NCI-H510A treated with DMSO at 0.1 percent for 48 hours (cell line): ENCODE results near the gene AGAP3.

Experiments
- DNase-seq: peaks from one replicate; lab custom pipeline; 2025; lab: John Stamatoyannopoulos, UW

Gene AGAP3

DNA sequence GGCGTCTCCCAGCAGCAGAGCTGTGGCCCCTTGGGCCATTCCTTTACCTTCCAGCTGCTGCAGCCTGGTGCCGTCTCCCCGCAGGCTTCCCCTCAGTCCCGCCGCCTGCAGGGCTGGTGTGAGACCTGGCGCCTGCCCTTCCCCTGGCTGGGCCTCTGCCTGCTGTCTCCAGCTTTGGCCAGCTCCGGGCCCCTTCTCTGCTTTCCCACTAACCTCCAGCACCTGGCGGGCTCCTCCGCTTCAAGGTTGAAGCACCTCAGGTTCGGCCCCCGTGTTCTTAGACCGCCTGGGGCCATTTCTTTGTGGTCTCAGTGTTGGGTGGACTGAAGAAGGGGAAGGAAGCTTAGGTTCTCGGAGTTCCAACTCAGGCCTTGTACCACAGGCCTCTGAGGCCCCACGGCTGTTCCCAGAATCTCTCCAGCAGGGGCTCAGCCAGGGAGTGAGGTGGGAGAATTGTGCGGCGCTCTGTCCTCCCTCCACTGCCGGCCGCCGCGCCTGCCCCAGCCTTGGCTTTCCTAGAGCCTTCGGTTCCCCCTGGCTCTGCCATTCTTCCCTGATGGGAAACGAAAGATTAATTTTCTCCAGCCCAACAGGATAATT lies 50.9 kb downstream of the AGAP3 start:
- no peak for DNase-seq

DNA sequence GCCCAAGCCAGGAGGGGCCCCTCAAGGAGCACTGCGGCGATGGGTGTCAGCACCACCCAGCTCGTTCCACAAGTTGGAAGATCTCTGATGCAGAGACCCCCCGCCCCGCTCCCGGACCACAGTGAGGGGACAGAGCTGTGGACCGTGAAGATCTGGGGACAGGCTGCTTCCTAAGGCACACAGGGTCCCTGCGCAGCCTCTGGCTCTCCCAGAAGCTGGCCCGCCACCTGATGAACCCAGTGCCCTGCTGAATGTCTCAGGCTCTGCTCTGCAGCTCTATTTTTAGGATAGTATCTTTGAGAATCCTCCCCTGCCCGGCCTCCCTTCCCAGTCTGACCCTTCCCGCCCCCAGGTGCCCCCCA lies 51.5 kb downstream of the AGAP3 start:
- DNase-seq: no peak

DNA sequence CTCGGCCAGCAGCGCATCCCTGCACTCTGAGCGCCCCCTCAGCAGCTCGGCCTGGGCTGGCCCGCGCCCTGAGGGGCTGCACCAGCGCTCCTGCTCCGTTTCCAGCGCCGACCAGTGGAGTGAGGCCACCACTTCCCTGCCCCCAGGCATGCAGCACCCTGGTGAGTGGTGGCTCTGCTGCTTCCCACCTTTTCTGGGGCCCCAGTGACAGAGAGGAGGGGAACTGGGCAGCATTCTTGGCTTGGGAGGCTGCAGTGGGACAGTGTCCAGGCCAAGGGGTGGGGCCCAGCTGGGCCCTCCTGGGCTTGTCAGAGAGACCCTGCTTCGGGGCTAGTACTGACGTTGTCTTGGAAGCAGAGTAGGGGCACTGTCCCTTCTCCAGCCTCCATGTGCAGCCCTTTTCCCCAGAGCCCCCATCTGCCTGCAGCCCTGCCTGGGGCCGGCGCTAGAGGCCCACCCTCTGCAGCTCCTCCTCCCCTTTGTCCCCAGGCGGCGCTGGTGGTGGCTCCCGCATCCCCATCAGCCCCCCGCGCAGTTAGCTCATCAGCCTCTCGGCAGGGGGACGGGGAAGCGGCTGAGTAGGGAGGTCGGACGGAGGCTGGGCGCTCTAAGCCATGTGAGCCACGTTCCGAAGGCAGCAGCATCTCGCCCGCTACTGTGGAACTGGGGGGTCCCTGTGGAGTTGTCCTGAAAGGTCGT lies 52.0 kb downstream of the AGAP3 start:
- no peak for DNase-seq

DNA sequence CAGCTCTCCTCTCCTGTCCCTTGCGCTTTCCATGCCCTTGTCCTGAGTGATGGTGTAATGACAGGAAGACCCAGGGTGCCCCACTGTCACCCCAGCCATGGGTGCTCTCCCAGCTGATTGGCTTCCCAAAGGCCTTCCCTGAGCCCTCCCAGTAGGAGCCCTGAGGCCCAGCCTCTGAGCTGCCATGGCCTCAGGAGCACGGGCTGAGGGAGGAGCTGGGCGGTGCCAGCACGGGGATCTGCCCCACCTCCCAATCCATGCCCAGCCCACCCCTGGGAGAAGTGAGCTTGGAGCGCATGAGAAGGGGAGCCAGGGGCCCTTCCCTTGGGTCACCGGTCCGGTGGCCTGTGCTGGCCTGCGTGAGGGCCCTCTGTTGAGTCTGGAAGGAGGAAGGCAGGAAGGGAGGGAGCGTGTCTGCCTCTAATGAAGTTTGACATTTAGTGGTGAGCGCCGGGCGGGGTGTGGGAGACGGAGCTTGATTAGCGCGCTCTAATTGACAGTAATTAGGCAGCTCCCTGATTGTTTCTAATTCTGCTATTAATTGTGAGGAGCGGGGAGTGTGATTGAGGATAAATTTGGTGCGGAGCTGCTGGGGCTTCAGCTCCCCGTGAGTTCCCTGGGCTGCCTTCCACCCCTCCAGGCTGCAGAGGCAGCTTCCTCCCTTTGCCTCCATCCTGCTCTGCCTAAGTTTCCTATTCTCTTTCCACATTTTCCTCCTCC lies 53.0 kb downstream of the AGAP3 start:
- DNase-seq: no peak

DNA sequence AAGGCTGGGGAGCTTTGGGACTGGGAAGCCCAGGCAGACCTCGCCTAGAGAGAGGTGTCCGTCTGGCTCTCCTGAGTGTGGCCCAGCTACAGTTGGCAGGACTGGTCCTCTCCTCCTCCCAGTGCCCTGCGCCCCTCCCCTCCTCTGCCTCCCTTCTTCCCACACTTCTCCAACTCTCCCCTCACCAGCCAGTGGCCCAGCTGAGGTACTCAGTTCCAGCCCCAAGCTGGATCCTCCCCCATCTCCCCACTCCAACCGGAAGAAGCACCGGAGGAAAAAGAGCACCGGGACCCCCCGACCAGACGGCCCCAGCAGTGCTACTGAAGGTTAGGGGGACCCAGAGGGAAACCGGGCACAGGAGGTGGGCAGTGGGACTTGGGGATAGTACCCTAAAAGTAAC lies 53.5 kb downstream of the AGAP3 start:
- DNase-seq: no peak

DNA sequence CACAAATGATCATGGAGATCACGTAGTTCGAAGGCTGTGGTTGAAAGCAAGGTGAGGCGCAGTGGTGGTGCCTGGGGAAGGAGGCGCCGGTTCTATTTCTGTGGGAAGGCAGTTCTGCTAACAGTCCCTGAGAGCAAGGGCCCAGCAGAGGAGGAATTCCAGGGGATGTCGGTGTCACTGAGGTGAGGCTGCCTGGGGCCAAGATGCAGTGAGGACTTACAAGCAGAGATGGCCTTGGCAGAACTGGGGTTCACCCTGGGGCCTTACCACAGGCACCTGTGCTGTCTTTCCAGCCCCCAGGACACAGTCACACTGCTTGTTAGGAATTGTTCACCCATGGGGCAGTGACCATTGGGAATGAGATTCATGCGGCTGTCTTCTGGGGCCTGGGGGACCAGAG lies 54.6 kb downstream of the AGAP3 start:
- no peak for DNase-seq

DNA sequence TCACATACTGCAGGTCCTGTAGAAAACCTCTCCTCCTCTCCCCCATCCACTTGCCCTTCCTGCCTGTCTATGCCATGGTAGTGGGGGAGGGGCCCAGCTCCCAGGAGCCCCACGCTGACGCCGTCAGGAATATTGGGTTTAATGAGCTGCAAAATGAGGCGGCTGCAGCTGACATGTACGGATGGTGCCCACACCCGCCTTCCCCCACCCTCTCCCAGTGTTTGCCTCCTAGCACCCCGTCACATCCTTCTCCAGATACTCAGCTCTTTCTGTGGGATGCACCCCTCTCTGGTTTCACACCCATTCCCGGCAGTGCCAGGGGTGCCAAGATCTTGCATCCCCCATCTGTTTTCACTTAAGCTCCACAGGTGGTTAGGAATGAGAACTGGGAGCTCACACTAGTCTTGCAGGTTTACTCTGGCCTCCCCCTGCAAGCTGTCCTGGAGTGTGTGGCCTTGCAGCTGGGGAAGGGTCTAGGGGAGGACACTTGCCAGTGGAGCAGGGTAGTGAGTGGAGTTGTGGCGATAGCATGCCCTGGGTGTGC lies 55.1 kb downstream of the AGAP3 start:
- DNase-seq: no peak

DNA sequence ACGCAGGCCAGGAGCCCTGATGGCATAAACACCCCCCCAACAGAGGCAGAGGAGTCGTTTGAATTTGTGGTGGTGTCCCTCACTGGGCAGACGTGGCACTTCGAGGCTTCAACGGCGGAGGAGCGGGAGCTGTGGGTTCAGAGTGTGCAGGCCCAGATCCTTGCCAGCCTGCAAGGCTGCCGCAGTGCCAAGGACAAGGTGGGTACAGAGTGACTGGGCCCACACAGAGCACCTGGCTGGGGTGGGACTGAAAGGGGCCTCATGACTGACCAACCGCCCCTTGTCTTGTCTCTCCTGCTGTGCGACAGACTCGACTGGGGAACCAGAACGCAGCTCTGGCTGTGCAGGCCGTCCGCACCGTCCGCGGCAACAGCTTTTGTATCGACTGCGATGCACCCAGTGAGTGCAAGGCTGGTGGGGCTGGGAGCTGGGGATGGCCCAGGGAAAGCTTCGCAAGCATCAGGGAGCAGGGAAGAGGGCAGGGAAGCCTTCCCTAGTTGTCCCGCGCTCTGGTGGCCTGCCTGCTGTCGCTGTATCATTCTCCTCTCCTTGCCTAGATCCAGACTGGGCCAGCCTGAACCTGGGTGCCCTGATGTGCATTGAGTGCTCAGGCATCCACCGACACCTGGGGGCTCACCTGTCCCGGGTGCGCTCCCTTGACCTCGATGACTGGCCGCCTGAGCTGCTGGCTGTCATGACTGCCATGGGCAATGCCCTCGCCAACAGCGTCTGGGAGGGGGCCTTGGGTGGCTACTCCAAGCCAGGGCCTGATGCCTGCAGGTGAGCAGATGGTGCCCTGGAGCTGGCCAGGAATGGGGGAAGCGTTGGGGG lies 55.8 kb downstream of the AGAP3 start:
- DNase-seq: no peak

DNA sequence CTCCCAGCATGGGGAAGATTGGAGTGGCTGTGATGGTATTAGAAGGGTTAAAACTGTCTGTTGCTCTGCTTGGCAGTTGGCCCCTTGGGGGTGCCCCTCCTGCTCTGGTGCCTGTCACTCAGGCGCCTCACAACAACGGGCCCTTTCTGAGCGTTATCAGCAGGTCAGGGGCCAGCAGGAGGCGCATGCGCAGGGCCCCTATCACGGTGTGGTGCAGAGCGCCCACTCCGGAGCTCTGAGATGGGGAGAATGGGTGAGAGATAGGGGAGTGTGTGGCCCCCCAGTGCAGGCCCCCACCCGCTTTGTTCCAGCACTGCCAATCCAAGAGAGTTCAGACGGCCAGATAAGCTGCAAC lies 56.4 kb downstream of the AGAP3 start:
- no peak for DNase-seq

DNA sequence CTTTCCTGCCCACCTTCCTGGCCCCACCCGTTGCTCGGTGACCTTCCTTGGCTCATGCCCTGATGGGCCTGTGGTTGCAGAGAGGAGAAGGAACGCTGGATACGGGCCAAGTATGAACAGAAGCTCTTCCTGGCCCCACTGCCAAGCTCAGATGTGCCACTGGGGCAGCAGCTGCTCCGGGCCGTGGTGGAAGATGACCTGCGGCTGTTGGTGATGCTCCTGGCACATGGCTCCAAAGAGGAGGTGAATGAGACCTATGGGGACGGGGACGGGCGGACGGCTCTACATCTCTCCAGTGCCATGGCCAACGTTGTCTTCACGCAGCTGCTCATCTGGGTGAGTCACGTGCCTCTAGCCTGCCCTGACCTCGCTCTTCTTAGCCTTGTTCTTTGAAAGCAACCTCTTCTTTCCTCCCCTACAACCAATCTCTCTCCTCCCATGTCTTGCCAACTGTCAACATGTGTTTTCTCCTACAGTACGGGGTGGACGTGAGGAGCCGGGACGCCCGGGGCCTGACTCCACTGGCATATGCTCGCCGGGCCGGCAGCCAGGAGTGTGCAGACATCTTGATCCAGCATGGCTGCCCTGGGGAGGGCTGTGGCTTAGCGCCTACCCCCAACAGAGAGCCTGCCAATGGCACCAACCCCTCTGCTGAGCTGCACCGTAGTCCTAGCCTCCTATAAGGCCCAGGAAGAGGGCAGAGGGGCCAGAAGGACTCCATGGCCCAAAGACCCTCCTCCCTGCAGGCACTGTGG lies 57.2 kb downstream of the AGAP3 start:
- no peak for DNase-seq

DNA sequence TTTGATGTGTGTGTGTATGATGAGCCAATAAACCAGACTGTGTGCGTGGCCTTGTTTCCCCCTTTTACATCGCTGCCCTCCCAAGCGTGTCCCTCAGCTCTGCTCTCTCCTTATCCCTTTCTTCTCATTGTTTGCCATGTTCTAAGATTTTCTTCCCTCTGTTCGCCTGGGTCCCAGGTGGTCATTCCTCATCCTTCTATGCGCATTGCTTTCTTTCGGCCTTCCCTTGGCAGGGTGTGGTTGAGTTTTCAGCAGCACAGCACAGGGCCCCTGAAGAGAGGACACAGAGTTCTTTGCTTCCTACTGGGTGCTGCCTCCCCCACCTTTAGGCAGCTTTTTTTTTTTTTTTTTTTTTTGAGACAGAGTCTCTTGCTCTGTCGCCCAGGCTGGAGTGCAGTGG lies 58.1 kb downstream of the AGAP3 start:
- DNase-seq: no peak

DNA sequence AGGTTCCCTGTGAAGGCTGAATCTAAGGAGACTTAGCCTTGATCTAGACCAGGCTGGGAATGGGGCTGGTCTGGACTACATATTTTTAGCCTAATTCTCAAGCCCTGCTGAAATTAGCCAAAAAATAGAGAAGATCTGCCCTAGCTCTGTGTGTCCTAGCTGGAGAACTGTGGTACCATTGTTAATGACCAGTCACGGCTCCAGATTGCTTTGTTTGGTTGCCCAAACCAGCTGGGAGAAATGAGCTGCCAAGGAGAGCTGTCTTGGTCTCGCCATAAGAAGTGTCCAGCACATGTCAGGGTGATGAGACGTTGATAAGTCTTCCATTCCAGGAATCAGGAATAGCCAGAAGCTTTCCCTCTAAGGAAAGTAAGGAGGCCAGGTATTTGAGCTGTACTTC lies 60.5 kb downstream of the AGAP3 start:
- DNase-seq: no peak

DNA sequence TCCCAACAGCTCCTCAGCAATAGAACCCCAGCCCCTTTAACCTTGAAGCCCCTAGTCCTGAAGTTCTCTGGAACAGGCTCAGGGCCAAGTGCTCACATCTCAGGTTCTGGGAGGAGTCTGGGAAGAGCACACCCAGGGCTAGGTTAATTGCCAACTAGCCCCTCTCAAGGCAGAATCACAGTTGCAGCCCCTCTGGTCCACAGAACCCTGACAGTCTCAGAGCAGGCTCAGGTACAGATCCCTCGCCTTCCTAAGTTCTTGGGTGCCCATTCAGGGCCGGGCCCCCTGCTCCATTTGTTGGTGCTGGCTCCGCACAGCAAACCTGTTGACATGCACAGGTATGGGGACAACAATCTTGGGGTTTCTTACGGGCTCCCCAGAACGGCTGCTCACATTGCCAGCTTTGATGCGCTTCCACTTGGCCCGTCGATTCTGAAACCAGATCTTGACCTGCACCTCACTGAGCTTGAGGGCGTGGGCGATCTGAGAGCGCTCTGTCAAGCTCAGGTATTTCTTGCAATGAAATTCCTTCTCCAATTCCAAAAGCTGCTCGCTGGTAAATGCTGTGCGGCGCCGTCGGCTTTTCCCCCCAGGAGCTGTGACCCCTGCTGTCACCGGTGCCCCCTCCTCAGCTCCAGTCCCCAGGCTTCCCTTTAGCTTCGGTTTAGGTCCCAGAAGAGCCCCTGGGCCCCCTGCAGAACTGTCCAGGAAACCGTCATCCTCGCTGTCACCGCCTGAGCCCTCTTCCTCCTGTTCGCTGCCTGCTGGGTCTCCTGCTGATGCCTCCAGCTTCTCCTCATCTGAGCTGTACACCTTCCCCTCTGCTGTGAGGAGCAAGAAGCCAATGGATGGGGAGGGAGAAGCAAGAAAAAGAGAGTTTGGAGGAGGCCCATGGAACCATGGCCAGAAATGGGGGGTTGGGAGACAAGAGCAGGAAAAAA lies 62.3 kb downstream of the AGAP3 start:
- DNase-seq: no peak

DNA sequence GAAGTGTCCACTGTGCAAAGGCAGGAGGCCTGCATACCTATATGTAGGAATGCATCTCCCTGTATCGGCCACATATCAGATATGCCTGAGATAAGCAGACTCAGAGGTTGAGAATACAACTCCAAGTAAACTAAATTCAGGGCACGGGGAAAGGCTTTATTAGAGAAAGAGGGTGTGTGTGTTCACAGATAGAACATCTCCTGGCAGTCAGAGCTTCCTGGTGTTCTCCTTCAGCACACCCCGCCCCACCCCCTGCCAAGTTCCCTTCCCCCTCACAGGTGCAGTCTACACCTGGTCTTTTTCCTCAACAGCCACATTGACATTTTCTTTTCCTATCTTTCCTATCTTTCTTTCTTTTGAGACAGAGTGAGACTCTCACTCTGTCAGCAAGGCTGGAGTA lies 64.1 kb downstream of the AGAP3 start:
- no peak for DNase-seq

DNA sequence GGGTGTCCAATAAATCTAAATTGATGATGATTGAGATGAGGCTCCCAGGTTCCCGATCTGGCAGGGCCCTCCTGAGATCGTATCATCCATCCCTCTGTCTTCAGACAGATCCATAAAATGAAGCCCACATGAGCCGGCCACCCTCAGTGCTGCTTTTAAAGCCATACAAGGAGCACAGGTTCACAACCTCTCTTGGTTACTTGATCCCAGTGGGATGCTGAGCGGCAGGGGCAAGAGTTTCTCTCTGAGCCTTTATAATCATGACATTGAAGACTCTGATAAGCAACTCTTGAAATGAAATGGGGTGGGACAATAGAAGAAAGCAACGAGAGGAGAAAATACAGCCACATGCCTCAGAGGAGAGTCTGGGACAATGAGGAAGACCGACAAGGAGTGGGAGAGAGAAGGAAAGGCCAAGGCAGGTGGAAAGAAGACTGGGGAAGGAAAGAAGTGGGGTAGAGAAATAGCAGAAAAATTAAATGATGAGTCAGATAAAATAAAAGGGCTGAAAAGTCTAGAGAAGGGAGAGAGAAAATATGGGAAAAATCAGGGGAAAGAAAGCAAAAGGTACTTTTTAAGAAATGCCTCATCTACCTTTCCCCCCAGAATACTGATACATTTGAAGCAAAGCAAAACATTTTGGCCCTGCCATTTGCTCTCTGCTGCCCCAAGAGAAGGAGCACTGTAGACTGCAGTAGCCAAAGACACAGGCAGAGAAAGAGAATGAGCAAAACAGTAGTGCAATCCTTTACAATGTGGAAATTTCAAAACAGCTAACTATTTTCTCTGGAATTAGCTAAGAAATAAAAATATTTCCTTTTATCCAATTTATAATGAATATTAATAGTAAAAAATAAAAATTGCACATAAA lies 66.6 kb downstream of the AGAP3 start:
- DNase-seq: no peak

DNA sequence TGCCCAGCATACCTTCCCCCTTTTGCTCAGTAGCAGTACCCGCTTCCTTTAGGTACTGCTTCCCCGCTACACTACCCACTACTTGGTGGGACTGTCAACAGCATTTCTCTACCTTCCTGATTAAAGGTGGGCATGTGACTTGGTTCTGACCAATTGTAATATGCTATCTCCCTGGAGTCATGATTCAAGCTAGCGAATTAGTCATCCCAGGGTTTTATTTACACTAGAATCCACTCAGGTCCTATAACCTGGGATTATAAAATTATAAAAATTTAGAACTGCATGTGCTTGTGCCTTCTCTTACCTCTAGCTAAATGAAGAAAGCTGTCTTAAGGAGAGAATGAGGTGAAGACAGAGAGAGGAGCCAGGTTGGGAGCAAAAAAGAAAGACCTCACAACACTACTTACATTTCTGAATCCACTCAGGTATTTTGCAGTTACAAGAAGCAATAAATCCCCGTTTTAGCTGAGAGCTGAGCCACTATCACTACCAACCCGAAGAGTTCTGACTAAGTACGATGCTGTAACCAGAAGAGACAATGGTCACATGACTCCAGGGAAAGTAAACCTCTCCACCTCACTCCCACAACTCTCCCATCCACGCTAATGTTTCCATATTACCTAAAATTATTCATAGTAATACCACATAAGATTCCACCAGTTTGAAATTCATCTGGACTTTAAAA lies 71.5 kb downstream of the AGAP3 start:
- no peak for DNase-seq

DNA sequence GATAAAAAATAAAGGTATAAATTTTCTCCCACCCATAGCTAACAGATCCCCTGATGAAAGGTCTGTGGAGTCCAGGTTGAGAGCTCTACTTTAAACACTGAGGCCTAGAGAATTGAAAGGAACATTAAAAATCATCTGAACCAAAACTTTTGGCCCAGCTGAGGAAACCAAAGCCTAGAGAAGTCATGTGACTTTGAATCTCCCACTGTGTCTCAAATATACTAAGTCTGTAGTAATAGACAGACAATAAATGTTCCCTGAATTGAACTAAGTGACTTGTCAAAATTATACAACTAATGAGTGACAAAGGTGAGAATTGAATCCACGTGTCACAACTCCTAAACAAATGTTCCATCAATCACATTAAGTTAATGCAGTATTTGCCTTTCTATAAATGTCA lies 75.5 kb downstream of the AGAP3 start:
- DNase-seq: no peak

DNA sequence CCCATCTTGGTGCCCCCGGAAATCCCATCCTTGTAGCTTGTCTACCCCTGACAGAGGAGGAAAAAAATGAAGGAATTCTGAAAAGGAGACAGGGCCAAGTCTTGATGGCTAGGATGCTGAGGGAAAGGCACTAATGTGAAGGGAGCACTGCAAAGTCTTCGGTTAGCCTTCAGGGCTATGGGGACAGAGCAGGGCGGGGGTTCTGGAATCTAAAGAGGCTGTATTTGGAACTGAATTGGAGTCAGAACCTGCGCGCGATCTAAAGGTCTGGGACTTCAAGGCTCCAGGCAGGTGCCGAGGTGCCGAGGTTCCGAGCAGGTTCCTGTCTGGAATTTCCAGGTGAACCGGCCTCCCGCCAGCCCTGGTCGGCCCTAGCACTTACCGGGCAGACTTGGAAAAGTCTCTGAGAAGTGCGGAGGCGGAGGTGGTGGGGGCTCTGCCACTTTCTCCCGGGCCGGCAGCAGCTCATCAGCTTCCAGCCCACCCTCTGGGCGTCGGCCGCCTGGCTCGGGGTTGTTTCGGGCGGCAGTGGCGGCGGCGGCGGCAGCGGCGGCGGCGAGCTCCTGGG lies 80.4 kb downstream of the AGAP3 start:
- no peak for DNase-seq
